GM19043 (cell line): ENCODE measurements around the gene FAM168B.
A peak's percentile ranks its signal among the peaks of the same experiment; 100 is the strongest.
"Not testable (repeated sequence)": the region's sequence is repeated elsewhere in the genome, so short reads cannot be mapped to it uniquely, and the experiment has no call there.

Source experiments
- ATAC-seq: cut with Tn5 transposase; IDR thresholded peaks from one replicate; pipeline ENCODE4 v1.9.1; 2021; ENCODE audit warnings: low read depth; ENCODE audit not compliant: unreplicated experiment

Gene FAM168B, protein sequence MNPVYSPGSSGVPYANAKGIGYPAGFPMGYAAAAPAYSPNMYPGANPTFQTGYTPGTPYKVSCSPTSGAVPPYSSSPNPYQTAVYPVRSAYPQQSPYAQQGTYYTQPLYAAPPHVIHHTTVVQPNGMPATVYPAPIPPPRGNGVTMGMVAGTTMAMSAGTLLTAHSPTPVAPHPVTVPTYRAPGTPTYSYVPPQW

DNA sequence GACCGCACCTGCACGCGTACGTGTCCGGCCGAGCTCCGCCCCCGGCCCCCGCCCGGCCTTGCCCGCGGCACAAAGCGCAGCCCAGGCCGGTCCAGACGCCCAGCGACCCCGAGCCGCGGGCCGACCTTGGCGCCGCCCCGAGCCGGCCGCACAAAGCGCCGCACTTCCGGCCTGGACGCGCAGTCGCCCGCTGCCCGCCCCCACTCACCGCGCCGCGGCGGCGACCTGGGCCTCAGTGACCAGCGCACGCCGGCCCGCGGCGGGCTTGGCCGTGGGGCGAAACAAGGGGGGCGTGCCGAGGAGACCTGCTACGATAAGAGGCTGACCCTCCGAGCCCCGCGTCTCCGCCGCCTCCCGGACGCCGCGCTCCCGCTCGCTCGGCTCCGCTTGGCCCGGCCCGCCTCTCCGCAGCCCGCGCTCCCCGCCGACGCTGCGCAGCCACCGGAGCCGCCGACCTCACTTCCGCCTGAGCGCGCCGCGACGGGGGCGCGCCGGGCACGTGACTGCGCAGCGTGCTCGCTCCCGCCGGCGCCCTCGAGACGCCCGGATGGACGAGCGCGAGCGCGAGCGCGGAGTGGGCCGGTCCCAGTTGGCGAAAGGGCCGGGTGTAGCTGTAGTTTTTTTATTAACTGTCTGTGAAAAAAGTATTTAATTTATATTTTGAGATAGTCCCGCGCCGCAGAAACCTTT, at the start of gene FAM168B:
FAM168B (minus strand) TSS at position 455 of the 690 bp plus-strand sequence. CDS start 10,814 bp downstream, outside the sequence.
- ATAC-seq, result peak; percentile 79

DNA sequence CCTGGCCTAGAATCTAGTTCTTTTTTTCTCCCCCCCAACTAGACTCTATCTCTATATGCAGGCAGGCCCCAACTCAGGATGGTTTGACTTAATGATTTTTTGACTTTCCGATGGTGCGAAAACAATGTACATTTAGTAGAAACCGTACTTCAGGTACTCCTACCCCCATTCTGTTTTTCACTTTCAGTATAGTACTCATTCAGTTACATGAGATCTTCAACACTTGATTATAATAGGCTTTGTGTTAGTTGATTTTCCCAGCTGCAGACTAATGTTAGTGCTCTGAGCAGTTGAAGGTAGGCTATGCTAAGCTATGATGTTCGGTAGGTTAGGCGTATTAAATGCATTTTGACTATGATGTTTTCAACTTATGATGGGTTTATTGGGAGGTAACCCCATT, 49.6 kb upstream of the FAM168B start:
- no peak for ATAC-seq

DNA sequence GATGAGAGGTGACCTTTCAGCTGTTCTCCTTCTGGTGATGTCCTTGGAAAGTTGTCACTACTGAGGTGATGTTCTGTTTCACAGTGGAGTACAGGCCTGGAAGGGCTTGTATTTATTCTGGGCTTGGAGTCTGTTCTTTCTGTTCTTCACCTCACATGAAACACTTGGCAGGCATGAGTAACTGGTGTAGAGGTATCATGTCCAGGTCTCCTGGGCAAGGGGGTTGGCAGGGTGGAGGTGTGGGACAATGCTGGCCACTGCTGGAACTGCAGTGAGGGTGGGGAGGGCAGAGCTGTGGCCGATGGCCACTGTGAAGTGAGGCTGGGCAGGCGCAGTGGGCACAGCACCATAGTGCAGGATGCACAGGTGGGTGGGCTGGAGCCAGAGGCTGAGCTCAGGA, 47.3 kb upstream of the FAM168B start:
- ATAC-seq, result no peak

DNA sequence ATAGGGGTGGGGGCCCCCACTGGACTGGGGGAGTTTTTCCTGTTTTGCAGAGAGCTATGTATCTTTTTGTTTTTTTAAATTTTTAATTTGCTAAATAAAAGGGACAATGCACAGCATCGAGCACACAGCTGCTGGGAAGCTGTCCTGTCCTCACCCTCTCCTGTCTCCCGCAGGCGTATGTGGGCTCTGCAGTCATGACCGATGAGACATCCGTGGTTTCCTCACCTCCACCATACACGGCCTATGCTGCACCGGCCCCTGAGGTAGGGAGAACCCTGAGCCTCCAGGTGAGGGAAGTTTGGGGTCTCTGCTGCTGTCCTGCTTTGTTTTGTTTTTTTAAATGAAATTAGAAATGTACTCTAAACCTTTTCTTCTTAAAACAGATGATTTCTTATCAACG, 39.5 kb upstream of the FAM168B start:
- no peak for ATAC-seq

DNA sequence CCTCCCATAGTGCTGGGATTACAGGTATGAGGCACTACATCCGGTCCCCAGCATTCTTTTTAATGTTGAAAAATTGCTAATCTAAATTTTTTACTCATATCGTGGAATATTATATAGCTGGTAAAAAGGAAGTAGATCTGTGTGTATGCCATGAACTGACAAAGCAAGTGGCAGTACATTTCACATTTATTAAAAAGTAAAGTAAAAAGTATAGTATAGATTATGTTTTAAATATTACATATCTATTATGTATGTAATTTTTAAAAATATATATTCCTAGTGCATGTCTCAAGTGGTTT, 37.0 kb upstream of the FAM168B start:
- no peak for ATAC-seq

DNA sequence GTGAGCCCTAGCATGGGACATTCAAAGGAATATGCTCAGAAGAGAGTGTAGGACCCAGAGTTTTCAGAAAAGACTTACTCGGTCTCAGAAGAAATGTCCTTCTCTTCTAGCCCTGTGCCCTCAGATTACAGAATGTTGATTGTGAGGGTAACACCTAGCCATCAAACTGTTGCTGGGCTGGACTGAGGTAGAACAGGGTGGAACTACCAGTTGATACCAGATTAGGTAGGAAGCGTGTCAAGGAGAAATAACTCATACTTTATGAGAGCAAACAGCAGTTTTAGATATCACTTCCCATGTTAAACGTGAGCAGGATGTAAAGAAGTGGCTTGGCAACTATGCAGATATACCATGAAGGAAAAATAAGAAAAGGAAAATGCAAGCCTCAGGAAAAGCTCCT, 34.7 kb upstream of the FAM168B start:
- no peak for ATAC-seq

DNA sequence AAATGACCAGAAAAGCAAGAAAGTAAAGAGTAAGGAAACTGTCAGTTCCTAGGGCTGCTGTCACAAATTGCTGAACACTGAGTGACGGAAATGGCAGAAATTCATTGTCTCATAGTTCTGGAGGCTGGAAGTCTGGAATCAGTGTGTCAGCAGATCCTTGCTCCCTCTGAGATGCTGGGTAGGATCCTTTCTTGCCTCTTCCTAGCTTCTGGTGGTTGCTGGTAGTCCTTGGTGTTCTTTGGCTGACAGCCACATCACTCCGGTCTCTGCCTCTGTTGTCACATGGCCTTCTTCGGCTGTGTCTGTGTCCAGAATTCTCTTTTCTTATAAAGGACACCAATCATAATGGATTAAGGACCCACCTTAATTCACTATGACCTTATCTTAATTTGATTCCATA, 33.8 kb upstream of the FAM168B start:
- ATAC-seq, result no peak

DNA sequence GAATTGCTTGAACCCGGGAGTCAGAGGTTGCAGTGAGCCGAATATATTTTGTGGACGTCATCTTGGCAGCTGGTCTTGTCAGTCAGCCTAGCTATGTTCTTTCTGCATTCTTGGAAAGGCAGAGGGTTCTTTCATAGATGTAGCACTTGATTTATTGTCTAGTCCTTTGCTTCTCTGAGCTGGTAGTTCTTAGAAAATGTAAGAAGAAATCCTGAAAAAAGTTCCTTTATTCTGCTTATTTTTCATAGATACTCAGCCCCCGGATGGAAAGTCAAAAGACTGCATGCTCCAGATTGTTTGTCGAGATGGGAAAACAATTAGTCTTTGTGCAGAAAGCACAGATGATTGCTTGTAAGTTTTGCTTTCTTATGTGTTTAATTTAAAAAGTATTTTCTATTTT, 33.2 kb upstream of the FAM168B start:
- ATAC-seq, result no peak

DNA sequence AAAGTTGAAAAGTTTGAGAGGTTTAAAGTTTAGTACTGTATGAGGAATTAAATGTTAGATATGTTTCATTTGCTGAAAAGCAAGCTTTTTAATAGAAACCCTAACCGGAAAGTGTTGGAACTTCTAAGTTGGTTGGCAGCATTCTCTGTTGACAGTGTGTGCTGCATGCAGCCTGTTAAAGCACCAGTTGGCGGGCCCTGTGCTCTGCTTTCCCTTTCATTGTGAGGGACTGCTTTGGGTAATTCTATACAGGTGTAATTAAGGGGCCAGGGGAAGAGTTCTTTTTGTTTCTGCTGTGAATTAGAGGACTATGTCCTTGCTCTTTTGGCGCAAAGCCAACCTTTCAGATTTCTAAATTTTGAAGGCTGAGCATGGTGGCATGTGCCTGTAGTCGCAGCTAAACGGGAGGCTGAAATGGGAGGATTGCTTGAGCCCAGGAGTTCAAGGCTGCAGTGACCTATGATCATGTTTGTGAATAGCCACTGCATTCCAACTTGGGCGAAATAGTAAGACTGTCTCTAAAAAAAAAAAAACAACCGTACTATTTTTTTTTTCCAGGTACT, 32.0 kb upstream of the FAM168B start:
- ATAC-seq, result no peak

DNA sequence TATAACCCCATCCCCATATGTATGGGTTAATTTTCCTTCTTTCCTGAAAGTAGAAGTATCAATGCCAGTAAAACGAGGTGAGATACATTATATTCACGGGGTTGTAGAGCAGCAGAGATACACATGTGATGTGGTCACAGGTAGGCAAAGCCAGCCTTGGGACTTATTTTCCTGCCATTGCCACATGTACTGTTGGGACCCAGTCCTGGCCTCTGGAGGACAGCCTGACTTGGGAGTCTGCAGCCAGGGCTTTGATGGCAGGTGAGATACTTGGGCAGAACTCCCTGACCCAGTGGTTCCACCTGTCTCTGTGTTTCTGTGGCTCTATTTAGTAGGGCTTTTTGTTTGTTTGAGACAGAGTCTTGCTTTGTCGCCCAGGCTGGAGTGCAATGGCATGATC, 29.9 kb upstream of the FAM168B start:
- ATAC-seq, result no peak

DNA sequence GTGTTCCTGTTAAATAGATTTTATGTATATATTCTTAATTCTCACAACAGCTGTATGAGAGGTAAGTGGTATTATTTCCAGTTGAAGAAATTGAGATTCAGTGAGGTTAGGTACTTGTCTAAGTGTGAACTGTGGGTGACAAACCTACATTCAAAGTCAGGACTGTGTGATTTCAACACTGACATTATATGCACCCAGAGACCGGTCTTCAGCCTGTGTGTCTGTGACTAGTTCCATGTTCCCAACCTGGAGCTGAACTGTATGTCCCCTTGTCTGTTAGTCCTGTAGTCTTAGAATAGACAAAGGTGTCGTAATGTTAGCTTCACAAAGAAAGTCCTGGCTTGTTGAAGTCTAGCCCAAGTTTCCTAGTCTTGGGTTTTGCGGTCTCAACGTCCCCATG, 29.2 kb upstream of the FAM168B start:
- ATAC-seq, result no peak

DNA sequence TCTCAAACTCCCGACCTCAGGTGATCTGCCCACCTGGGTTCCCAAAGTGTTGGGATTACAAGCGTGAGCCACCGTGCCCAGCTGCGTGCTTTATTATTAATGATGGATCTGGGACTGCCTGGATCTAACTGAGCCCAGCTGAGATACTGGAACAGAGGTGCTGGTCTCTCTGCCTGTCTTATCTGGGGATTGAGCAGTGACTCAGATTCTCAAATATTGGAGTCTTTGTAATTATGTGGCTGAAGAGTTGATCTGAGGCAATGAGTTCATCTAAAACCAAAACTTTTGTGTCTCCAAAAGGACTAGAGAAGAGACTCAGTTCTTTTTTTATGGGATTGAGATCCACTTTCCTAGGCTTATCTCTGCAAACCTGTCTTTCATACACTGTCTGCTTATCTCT, 28.2 kb upstream of the FAM168B start:
- no peak for ATAC-seq

DNA sequence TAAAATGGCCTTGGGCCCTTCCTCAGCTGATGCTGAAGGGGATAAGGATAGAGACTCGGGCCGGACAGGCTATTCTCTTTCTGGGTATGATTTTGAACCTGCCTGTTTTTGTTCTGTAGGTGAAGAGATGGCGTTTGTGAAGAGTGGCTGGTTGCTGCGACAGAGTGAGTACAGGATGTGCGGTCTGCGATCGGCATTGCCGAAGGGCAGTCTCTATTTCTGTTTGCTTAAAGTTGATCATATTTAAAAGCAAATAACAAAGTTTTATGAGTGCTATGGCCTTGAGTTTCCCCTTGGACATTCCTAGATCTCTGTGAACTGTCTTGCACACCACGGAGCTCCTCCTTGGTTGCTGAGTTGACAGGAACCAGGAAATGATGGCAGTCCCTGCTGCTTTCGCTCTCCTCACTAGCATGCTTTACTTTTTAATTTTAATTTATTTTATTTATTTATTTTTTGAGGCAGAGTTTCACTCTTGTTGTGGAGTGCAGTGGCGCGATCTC, 27.6 kb upstream of the FAM168B start:
- no peak for ATAC-seq

DNA sequence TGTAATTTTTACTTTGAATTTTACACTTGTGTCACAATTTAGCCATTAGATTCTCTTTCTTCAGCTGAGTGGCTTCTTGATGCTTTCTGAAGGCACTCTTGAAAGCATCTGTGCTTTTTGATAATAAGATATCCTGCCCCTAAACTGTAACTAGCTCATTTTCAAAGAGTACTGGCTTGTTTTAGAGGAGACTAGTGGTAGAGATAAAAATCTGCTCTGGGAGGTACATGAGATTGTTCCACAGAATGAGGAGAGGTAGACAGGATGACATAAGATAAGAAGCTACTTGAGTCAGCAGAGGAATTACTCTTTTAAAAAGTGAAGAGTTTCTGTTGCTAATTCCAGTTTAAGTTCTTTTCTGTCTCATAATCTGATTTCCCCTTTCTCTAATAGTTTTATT, 22.5 kb upstream of the FAM168B start:
- no peak for ATAC-seq

DNA sequence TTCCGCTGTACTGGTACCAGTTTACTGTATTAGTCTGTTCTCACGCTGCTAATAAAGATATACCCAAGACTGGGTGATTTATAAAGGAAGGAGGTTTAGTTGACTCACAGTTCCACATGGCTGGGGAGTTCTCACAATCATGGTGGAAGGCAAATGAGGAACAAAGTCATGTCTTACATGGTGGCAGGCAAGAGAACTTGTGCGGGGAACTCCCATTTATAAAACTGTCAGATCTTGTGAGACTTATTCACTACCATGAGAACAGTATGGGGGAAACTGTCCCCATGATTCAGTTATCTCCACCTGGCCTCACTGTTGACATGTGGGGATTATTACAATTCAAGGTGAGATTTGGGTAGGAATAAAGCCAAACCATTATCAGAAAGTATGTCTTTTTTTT, 21.7 kb upstream of the FAM168B start:
- ATAC-seq, result not testable (repeated sequence)

DNA sequence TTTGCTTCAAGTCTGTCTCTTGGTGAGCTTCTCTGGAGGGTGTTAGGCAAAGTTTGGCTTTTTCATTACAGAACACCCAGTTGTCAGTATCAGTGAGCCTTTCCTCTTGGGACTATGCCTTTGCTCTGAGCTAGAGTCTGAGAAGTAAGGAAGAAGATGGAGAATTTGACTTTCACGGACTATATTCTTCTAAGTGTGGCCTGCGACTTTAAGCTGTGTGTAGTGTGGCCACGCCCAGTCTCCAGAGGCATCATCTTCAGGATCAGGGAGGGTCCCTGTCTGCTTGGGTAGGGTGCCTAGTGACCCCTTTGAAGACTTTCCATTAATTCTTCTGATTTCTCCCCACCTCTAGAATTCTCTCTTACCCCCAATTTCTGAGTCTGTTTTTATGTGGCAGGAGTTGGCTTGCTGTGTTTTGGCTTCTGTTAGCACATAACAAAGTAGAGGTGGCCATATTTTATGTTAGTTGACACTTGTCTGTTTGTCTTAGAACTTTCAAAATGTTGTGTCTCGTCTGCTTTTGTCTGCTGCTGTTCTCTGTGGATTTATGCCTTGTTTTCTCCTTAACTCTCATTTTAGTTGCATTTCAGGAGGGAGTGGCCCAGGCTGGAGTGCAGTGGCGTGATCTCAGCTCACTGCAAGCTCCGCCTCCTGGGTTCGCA, 20.4 kb upstream of the FAM168B start:
- no peak for ATAC-seq

DNA sequence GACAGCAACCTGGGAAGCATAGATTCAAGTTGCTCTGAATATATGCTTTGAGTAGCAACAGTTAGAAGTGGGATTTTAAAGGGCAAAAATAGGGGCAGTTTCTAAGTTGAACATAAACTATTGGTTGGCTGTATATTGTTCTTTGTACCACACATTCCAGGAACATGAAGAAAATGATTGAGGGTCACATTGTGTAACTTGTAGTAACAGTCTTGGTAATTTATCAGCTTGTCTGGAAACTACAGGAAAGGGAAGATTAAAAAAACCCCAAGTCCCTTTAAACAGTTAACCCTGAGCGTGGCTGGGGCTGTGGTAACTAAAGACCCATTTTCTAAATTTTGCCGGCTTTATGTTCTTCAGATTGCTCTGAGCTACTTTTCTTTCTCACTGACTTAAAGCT, 19.3 kb upstream of the FAM168B start:
- ATAC-seq, result no peak

DNA sequence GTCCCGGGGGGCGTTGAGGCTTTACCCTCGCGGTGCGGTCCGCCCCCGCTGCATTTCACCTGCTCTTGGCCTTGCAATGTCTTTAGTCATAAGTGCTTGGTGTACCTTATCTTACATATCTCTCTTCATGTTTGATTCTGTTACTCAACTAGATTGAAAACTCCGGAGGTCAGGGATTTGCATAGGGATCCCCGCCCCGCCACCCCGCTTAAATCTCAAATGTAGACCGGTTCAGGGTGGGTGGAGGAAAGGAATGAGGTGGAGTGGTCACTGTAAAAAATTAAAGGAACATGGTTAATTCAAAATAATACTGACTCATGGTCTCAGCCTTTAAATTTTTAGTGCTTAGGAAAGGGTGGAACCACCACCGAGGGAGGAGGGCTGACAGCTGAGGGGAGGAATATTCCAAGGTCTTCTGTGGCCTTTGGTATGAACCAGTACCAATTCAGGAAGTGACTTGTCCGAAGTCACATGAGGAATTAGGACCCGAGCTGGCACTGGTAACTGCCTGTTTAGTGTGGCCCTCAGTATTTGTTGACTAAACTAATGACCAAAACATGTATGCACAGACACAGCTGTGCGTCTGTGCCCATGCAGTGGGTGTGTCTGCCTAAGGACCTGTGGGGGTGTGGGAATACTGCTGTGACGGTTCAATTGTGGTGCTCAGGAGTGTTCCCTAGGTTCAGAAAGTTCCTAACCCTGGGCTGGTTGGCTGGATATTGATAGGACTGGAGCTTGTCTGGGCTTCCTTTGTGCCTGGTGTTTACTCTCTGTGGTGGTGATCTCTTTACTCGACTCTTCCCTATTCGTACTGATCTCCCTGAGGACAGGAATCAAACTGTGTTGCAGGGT, 12.9 kb upstream of the FAM168B start:
- peak; percentile 39 for ATAC-seq

DNA sequence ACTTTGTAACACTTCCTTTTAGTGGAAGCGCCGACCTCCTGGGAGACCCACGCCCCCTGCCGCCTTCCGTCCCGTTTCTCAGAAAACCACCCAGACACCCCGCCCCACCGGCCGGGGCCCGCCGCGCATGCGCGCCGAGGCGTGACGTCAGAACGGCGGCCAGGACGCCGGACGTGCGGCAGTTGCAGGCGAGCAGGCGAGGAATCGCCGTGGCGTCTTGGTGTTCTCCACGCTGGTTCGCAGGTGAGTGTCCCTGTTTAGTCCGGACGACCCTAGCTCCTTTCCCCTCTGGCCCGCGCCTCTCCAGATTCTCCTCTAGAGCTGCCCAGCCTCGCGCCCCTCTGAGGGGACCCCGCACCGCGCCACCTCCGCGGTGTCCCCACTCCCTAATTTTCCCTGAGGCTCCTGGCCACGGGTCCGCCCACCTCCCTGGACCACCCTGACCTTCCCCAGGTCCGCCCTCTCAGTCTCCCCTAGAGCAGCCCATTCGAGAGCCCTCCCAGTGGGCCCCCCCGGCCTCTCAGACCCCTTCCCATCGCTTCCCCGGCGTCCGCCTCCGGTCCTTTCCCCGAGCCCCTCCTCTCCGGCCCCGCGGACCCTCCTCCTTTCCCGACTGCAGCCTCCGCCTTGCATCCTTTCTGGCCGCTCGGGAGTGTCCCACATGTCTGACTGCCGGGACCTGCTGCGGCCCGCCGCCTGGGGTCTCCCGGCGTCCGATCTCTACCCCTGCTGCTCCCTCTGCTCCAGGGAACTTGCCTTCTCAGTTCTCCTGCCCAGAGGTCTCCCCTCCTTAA, 12.1 kb upstream of the FAM168B start, which contains the start of gene PLEKHB2:
PLEKHB2 (plus strand) TSS at position 181 of the 794 bp plus-strand sequence. CDS start 15,606 bp downstream, outside the sequence.
- peak; percentile 71 for ATAC-seq
